Measurements from ENCODE around the gene COL9A3. TPM values are rescaled to one million over a fixed set of nuclear protein-coding genes. Genes with fewer than 3 reads are reported as not detected.

The COL9A3 gene
- total RNA-seq, 1 experiment from 2014 or later, result 46.6 TPM

GRCh38 chr20:62772619-62772989 is 44.2 kb upstream of the COL9A3 start:
- ChIA-PET CTCF (interaction anchor here (1.4 kb wide), 1 partner anchor 19 kb away, joined by 4 read pairs; no protein-coding TSS in a partner anchor), POLR2A (no interaction called here)
- in situ Hi-C loops (cut with HindIII; ENCODE audit: low pct_unique_long_range_greater_than_20kb, low sequenced_read_pairs) (no loop called here), intact Hi-C loops (cut with micrococcal nuclease; ENCODE audit: unreplicated experiment) (no loop called here)
- no peaks in the 10 kb centered on the region; the same call in none of the 2 replicates for H3K4me1 ChIP-seq (ENCODE audit: control insufficient read depth, insufficient read depth, low read length)
- TF ChIP-seq REST (IDR thresholded peaks at IDR 0.05; ENCODE audit: insufficient read depth in 1 of 2, low read depth in 2 of 2, low read length in 1 of 2) (no peak), POLR2AphosphoS5 (IDR thresholded peaks at IDR 0.05; ENCODE audit: low read depth, low read length) (no peak), CTCF (IDR thresholded peaks at IDR 0.05) (no peak), TCF7L2 (IDR thresholded peaks at IDR 0.05; ENCODE audit: low read depth, low read length) (no peak), SIN3A (IDR thresholded peaks at IDR 0.05; ENCODE audit: borderline replicate concordance, insufficient read depth, low read depth, low read length) (no peak)
- no peaks in the 10 kb centered on the region; the same call in 1 of the 2 replicates for H3K36me3 ChIP-seq (ENCODE audit: control insufficient read depth, insufficient read depth, low read length)
- BruUV-seq (replicated peaks), result no TSS peak
- ATAC-seq (no peak), DNase-seq (ENCODE audit: low read depth, low spot score) (no peak)
- no peaks in the 10 kb centered on the region for H3K9me3 ChIP-seq (ENCODE audit: control insufficient read depth, insufficient read depth, low read depth, low read length)
- H3K27me3 ChIP-seq (ENCODE audit: control insufficient read depth, insufficient read depth, low read length), result no peaks in the 10 kb centered on the region
- no peak overlapping the region for H3K27ac ChIP-seq (ENCODE audit: low read length)
- no peak overlapping the region for H3K4me3 ChIP-seq (ENCODE audit: low read depth in 2 of 2, low read length in 2 of 2)

DNA sequence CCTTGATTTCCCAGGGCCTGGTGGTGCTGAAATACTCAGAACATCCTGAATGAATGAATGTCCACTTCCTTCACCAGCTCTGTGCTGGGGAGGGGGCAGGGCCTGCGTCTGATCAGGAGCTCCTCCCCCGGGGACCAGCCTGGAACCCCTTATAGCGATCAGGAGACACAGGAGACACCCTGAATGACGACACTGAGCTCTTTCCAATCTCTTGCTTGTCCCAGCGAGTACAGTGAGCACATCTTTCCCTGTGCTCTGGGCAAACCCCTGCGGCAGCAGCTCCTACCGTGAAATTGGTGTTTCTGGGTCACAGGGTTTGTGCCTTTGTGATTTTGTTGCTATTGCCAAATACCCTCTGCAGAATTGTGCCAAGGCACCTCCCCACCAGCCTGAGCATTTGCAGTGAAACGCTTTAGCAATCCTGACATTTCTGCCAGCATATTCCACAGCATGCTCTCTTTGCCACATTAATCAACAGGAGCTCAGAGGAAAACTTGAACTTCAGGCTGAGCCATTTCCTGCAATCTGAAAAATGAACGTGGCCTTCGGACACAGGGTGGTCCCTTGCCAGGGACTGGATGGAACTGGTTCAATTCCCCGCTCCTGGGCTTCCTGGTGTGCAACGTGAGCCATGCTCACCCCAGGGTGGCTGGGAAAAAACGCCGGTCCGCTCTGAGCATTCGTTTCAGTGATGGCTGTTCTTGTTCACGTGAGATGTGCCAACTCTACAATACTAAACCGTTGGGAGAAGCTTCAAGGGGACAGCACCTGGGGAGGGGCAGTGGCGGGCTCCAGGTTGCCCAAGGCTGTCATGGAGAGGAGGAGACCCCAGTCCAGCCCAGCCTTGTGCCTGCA is 43.6 kb upstream of the COL9A3 start:
- no peak overlapping the region for H3K27ac ChIP-seq (ENCODE audit: low read length)
- no peak for DNase-seq (ENCODE audit: low read depth, low spot score)
- no peaks in the 10 kb centered on the region; the same call in none of the 2 replicates for H3K4me1 ChIP-seq (ENCODE audit: control insufficient read depth, insufficient read depth, low read length)
- no peak overlapping the region for H3K4me3 ChIP-seq (ENCODE audit: low read depth in 2 of 2, low read length in 2 of 2)
- in situ Hi-C loops (cut with HindIII; ENCODE audit: low pct_unique_long_range_greater_than_20kb, low sequenced_read_pairs) (no loop called here), intact Hi-C loops (cut with micrococcal nuclease; ENCODE audit: unreplicated experiment) (no loop called here)
- POLR2A ChIA-PET, result no interaction called here
- no peaks in the 10 kb centered on the region; the same call in 1 of the 2 replicates for H3K36me3 ChIP-seq (ENCODE audit: control insufficient read depth, insufficient read depth, low read length)
- CTCF ChIA-PET, result interaction anchor here (1.4 kb wide), 1 partner anchor 18 kb away, joined by 4 read pairs; no protein-coding TSS in a partner anchor
- TF ChIP-seq TCF7L2 (IDR thresholded peaks at IDR 0.05; ENCODE audit: low read depth, low read length) (no peak), POLR2AphosphoS5 (IDR thresholded peaks at IDR 0.05; ENCODE audit: low read depth, low read length) (no peak), SIN3A (IDR thresholded peaks at IDR 0.05; ENCODE audit: borderline replicate concordance, insufficient read depth, low read depth, low read length) (no peak), CTCF (IDR thresholded peaks at IDR 0.05) (no peak)
- H3K27me3 ChIP-seq (ENCODE audit: control insufficient read depth, insufficient read depth, low read length), result no peaks in the 10 kb centered on the region
- BruUV-seq (replicated peaks), result no TSS peak
- H3K9me3 ChIP-seq (ENCODE audit: control insufficient read depth, insufficient read depth, low read depth, low read length), result no peaks in the 10 kb centered on the region
- no peak for ATAC-seq
